Activated CD4-positive, alpha-beta T cell treated with anti-CD3 and anti-CD28 coated beads, Interleukin-2, amount 50 U/mL, for 48 hours (primary cell): ENCODE results near the gene DDX46.
"Not testable (repeated sequence)": the region's sequence is repeated elsewhere in the genome, so short reads cannot be mapped to it uniquely, and the experiment has no call there.

Source experiments
- DNase-seq, 2 experiments: peaks; one replicate each; pipeline ENCODE4 v3.0.0-alpha.2; 2020

DDX46 gene

GRCh38 chr5:134758504-134759341 lies at the start of gene DDX46:
Gene DDX46 (plus strand): TSS chr5:134758779. CDS start chr5:134758939, 160 bp downstream.
- DNase-seq: peak; percentile 96 to 97

GRCh38 chr5:134714120-134714519 lies 44.5 kb upstream of the DDX46 start:
- no peak for DNase-seq

GRCh38 chr5:134714541-134714940 lies 44.0 kb upstream of the DDX46 start:
- DNase-seq: no peak

GRCh38 chr5:134715466-134715865 lies 43.1 kb upstream of the DDX46 start:
- not testable (repeated sequence) for DNase-seq

- DNase-seq: no peak
Observed at GRCh38 chr5:134724872-134725271, 33.7 kb upstream of the DDX46 start.

- no peak for DNase-seq
Observed at GRCh38 chr5:134732819-134733218, 25.8 kb upstream of the DDX46 start.

- no peak for DNase-seq
Observed at GRCh38 chr5:134735243-134735642, 23.3 kb upstream of the DDX46 start.

- DNase-seq: no peak
Observed at GRCh38 chr5:134736173-134736812, 22.3 kb upstream of the DDX46 start.

GRCh38 chr5:134738133-134738962 lies 20.2 kb upstream of the DDX46 start, which contains the start of gene CAMLG:
Gene CAMLG (plus strand): TSS chr5:134738548. CDS start chr5:134738621, 73 bp downstream.
- peak; percentile 97 to 98 for DNase-seq

- DNase-seq: peak; percentile 21 to 38
Observed at GRCh38 chr5:134738963-134739661, 19.5 kb upstream of the DDX46 start.

GRCh38 chr5:134741052-134741451 lies 17.5 kb upstream of the DDX46 start:
- no peak for DNase-seq

GRCh38 chr5:134742134-134742533 lies 16.4 kb upstream of the DDX46 start:
- no peak for DNase-seq

- no peak for DNase-seq
Observed at GRCh38 chr5:134749415-134749814, 9.2 kb upstream of the DDX46 start.

GRCh38 chr5:134758176-134758503 lies 439 bp upstream of the DDX46 start:
- DNase-seq: no peak

- not testable (repeated sequence) for DNase-seq
Observed at GRCh38 chr5:134767528-134768291, 9.1 kb downstream of the DDX46 start.

GRCh38 chr5:134769206-134769605 lies 10.6 kb downstream of the DDX46 start:
- DNase-seq: no peak

GRCh38 chr5:134772461-134773125 lies 14.0 kb downstream of the DDX46 start:
- no peak for DNase-seq

- DNase-seq: no peak
Observed at GRCh38 chr5:134777366-134777765, 18.8 kb downstream of the DDX46 start.

GRCh38 chr5:134784241-134784920 lies 25.8 kb downstream of the DDX46 start:
- DNase-seq: no peak

- no peak for DNase-seq
Observed at GRCh38 chr5:134784946-134785620, 26.5 kb downstream of the DDX46 start.
